GM21390 (cell line): Measurements from ENCODE around the gene KIF13A.
"Not testable (repeated sequence)": the region's sequence is repeated elsewhere in the genome, so short reads cannot be mapped to it uniquely, and the experiment has no call there.

ENCODE experiments used
- ATAC-seq: cut with Tn5 transposase; IDR thresholded peaks from one replicate; pipeline ENCODE4 v1.9.1; 2021; ENCODE audit not compliant: unreplicated experiment

KIF13A gene

DNA sequence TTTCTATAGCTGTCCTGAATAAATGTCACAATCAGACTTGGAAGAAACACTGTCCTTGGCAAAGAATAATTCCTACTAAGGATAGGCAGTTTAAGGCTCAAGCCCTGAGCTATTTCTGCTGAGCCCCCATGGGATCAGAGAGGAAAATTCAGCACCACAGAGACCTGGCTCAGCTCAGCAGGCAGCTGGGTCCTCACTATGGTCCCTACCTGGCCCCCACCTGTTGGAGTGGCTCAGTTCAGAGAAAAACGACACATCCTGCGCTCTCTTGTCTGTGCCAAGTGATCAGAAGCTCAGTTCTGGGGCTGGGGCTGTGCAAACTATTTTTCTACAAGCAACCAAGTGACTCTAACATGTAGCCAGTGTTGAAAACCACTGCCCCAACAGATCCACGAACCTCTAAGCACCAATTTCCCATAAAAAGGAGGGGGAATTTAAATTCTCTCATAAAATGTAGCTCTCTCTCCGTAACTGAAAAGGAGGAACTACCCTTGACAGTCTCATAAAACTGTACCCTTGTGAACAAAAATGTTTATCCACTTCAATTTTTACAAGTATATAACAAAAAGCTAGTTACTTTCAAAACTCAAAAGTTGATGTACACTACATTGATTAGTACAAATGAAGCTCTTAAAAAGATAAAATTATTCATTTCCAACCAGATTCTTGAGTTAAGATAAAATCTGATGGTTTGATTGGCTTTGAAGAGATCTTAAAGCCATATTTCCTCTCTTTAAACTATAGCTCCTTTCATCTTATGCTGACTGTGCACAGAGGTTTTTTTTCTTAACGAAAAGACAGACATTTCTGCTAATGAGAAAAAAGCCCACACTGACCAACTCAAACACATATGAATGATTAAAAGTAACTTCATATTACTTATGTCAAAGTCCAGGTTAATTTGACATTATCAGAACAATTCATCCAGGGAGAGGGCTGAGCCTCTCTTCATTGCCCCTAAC is 52.0 kb downstream of the KIF13A start:
- ATAC-seq, result no peak

DNA sequence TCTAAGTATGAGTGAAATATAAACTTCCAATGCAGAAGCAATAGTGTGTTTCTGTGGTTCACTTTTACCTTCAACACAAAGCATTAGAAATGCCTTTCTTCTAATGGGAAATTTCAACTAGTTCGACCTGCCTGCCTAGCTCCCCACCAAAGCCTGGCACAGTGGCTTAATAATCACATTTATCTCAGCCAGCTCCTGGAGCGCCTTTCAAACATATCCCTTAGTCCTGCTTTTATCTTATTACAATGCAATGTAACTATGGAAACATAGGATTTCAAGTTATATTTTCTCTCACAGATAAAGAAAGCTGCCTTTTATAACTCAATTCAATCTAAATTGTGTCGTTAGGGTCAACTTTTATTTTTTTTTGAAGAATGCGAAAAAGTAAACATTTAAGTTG is 53.7 kb downstream of the KIF13A start:
- no peak for ATAC-seq

DNA sequence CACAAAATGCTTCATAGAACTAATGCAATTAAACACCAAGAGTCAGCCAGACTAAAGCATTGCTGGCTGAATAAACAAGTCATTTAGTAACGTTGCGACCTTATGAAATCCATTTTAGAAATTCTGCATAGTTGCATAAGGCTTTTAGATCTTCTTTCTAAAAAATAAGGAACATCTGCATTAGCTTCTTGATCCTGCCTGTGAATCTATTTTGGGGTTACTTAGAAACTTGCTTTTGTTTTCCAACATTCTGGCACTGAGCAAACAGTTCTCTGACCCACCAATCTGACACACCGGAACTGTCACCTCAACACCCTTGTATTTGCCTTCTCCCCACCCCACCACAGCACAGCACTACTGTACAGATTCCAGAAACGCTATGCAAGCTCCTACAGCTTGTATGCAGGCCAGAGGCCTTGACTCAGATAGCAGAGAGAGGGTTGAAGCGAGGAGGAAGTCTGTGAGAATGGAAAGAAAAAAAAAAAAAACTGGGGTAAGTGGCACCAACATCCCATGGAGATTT is 55.0 kb downstream of the KIF13A start:
- no peak for ATAC-seq

DNA sequence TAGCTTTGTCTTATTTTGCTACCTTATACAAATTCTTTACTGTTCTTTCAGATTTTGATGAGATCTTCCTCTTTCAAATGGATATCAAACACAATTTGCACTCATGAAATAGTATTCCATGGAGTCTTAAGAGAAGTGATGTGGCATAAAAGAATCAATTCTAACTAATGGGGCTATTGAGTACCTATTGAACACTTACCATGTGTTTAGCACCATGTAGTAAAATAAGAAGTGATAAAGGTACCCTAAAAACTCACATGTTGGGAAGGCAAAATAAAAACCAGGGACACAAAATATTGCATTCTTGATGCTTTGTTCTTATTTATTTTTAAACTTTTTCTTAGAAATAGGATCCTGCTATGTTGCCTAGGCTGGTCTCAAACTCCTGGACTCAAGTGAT is 56.2 kb downstream of the KIF13A start:
- no peak for ATAC-seq

DNA sequence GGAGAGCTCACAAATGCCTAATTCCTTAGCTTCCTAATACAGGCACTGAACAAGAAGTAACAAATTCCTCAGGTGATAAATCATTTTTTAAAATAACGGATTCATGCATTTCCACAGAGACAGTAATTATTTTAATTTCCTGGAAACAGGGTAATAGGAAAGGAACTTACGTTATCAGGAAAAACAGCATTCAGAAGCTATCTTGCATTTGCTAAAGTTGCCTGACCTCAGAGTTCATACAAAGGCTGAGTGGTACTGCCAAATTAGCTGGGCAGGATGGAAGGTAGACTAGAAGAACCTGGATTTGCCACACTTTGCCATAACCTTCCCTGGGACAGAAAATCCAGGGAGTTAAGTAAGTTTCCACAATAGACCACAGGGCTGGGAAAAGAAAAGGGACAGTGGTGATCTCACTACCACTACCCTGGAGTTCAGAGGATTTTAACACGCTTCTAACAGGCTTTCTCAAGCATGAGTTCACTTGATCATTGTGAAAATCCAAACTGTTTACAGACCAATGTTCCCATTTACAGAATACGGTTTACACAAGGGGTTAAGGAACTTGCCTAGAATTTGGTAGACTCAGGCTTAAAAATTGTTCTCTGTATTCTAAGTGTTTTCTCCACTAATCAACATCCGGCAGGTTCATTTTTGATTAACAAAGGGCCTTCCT is 57.0 kb downstream of the KIF13A start:
- ATAC-seq, result no peak

DNA sequence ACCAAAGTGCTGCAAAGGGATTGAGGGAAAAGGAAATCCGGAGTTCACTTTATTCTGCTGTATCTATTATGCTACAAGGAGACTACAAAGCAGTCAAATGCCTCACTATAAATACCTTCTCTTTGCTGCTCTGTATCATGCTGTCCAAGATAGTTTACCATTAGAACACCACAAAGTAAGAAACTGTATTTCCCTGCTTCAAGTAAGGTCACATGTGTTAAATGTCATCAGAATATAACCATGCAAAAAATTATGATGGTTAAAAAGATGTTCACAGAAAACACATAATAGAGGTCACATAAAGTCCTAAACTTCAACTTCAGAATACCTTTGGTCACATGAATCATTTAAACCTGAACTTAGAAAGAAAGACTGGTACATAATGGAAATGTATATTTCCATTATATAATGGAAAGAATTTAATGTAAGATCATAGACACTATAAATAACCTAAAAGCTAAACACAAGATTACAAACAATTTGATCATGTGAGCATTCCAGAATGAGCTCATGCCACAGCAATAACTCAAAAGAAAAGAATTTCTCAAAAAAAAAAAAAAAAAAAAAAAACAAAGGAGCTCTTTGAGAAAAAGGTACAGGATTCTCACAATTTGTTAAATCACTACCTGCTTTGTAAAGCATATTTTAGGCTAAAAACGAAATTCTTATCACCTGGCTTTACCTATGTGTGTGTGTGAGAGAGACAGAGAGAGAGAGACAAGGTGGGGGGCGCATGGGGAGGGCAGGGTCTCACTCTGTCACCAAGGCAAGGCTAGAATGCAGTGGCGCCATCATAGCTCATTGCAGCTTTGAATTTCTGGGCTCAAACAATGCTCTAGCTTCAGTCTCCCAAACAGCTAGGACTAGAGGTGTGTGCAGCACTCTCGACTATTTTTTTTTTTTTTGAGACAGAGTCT is 58.7 kb downstream of the KIF13A start:
- ATAC-seq, result no peak

DNA sequence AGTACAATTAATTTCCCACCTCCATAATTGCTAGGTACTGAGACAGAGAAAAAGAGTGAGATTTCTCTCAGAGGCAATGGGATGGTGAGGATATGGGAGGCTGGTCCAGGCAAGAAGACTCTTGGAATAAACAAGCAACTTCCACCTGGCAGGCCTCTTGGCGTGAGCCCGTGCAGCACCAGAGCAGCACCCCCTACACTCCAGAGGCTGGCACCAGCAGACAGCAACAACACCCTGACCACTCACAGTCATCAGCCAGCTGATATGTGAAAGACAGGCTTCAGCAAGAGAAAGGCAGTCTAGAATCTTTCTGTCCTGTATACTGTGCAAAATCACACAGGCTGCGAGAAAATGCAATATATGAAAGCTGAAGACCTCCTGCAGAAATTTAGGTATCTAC is 59.7 kb downstream of the KIF13A start:
- no peak for ATAC-seq

DNA sequence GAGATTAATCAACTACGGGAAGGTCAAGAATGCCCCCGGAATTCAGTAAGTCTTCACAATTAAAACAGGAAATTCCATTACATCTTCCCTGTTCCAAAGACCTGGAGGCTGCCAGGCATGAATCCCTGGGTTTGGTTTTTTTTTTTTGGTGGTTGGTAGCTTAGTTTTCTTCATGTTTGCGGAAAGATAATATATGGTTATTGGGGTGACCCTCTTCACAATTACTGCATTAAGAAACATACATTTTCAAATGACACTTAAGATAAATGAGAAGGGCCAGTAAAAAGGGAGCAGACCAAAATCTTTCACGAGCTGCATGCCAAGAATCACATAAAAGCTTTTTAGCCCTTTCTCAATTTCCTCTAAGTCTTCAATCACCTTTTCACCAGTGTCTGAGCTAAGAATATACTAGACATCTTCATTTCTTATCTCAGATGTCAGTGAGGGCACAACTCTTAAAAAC is 64.0 kb downstream of the KIF13A start:
- no peak for ATAC-seq

DNA sequence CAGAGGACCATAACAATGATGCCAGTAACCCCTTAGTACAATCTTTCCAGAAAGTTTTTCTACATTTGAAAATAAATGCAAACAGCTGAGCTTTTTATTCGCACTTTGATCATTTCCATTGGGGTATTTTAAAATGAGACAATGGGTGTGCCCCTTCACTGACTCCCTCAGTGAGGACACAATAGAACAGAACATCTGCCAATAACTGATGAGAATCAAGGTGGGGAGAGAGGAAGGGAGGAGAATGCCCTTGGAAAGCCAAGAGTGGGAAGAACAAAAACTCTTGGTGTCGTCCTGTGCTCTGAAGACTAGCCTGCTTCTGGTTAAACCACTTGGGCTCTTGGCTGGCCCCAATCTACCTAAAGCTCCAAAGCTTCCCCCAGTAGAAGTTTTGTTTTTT is 66.0 kb downstream of the KIF13A start:
- ATAC-seq, result no peak

DNA sequence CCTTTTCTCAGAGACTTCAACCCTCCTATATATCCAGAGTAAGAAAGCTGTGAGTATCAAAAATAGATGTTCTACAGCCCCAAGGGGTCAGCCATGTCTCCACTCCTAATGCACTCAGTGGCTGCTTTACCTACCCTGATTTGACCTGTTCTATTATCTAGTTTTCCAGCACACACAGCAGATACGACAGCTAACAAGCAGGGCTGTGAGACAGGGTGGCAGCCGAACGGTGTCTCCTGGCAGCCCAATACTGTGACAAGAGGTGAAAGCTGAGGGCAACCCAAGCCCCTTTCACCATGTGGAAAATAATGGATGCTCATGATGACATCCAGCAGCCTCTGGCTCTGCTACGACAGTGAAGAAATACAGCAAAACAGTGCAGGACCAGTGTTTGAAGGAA is 67.9 kb downstream of the KIF13A start:
- ATAC-seq, result no peak

DNA sequence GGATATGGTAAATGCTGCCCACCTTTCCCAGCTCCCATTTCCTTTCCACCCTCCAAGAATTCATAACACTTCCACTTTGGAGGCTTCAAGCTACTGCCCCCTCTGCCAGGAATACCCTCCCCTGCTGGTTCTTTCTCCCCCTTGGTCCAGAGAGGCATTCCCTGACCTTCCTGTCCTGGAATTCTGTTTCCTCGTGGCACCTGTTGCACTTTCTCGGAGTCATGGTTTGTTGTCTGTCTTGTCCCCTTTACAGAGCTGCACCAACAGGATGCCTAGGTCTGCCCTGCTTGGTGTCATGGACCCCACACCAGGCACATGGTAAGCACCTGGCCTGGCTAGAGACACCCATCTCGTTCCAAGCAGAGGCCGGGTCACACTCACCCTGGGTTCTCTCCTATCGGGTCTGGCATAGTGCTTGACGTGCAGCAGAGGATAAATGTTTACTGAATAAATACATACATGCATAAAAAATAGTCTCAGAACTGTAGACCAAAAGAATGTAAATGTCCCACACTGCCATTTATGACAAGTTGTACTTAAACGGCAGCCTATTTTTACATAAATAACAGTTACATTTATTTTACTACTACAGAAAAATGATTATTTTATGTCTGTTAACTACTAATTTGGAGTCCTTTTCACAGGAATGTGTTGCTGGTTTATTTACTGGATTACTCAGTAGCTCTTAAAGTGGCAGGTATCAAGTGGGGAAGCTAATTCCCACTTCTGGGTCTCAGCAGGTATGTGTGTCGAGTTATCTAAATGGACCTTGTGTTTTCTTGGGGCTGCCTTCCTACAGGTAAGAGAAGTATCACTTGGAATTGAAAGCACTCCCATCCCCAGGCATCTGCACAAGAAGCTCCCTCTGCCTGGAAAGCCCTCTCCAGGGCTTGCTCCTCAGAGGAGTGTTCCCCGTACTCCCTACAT is 69.3 kb downstream of the KIF13A start:
- ATAC-seq, result no peak

DNA sequence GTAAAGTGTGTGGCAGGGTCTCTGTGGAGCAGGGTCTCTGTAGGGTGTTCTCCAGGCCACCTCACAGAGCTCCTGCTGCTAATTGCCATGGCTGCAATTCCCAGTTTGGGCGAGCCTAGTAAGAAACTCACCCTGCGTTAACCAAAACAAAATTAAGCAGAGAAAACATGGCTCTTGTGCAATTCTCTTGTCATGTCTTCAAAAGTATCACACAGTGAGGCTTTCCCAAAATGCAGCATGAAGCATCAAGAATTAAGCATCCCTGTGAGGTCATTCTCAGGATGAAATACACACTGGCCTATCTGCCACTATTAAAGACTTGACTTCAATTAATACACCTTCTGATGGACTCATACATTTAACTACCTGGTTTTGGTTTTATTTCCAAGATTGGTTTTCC is 72.8 kb downstream of the KIF13A start:
- no peak for ATAC-seq

DNA sequence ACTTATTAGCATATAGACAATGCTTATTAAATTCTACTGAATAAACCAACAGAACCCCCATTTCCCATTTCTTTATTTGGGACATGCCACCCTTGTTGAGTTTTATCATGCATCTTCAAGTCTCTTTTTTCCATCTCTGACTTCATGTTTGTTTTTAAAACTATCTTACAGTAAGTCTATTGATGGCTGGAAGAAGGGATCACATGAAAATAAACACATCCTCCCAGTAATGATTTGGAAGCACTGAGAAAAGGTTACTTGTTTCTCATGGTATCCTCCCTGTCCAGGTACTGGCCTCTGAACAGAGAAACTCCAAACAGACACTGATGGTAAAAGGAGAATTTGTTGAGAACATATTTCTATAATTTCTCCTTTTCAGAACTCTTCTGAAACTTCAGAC is 74.9 kb downstream of the KIF13A start:
- no peak for ATAC-seq

DNA sequence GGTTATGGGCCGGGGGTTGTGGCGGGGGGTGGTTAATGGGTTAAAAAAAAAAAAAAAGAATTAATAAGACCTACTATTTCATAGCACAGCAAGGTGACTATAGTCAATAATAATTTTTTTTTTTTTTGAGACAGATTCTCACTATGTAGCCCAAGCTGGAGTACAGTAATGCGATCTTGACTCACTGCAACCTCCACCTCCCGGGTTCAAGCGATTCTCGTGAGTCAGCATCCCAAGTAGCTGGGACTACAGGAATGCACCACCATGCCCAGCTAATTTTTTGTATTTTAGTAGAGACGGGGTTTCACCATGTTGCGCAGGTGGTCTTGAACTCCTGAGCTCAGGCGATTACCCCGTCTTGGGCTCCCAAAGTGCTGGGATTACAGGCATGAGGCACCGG is 75.8 kb downstream of the KIF13A start:
- not testable (repeated sequence) for ATAC-seq

DNA sequence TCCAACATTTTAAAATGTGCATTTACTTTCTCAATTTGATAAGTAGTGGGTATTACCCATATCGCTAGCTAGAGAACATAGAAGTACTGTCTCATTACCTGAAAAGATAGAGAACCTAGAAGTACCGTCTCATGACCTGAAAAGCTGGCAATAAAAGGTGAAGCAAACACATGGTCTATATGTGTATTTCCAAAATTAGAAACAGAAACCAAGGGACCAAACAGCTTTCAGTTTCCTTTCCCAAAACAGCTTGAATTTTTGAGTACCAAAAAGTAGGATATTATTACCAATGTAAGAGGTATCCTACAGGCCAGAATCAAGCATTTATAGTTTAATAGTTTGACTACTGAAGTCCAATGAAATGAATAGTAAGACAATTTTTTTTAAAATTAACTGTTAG is 77.2 kb downstream of the KIF13A start:
- no peak for ATAC-seq

DNA sequence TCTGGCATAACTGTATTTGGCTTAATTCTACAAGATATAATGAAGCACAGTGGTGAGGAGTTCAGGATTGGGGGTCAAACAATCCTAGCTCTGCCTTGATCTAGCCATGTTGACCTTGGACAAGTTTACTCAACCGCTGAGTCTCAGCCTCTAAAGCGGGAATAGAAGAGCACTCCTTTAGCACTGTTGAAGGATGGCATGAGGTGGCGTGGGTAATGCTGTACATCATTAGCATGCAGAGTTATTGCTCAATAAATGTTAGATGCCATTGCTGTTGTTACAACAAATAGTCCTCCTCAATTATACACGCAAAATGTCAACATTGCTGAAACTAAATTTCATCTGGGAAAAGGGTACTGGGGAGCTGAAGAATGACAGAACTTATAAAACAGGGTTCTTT is 78.6 kb downstream of the KIF13A start:
- no peak for ATAC-seq

DNA sequence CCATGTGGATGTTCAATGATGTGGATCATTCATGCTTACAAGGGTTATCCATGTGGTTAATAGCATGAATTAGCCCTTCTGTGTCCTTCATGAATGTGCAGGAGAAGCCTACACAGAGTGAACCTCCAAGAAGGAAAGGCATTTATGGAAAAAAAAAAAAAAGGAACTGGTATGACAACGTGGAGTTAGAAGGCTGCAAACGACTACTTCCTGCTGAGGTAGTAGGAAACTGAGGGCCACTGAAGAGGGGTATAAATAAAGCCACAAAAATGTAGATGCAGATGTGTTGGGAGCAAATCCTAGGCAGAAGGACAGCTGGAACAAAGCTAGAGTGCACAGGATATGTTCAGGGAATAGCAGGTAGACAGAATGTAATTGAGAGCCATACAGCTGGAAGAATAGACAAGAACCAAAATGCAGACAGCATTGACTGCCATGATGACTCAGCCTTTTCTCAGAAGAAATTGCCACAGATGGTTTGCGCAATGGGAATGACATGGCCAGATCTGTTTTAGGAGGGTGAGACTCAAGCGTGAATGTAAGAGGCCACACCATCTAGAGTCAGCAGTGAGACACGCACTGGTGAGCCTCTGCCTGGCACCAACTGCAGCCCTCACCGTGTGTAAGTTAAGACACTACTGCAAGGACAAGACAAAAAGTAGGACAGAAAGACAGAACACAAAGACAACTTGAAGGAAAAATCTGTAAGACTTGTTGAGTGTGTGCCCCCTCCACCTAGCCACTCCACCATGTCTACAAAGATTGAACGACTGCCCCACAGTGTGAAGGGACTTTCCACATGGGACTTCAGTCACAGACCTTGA is 79.8 kb downstream of the KIF13A start:
- peak; percentile 67 for ATAC-seq

DNA sequence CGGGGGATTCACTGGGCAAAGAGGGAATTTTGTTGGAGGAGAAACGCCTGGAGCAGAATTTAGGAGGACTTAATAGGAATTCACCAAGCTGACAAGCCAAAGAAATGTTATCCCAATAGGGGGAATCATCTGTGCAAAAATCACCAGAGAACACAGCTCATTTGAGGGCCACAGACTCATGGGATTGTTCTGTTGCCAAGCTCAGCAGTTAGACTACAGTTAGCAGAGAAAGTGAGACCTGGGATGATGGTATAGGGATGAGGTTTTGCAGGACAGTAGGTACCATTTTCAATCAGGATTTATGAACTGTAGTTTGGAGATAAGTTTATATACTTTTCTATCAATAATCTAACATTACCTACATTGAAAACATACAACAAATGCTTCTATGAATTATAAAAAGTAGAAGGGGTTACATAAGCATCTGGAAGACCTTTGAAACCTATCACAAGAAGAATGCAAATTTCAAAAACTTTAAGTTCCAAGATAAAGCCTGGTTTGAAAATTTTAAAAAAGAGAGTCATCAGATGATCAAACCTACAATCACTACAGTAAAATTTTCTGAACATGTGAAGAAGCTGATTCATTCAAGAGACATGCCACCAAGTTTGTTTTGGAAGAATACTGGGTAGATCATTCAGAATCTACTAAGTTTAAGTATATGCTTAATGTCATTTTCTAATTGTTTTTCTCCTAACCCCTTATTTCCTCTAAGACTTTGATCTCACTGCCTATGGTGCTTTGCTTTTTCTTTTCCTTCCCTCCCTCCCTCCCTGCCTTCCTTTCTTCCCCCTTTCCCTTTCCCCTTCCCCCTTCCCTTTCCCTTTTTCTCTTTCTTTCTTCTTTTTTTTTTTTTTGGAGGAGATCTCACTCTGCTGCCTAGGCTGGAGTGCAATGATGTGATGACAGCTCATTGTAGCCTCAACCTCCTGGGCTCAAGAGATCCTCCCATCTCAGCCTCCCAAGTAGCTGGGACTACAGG is 81.5 kb downstream of the KIF13A start:
- ATAC-seq, result no peak
